Activated CD4-positive, CD25-positive, alpha-beta regulatory T cell (primary cell): ENCODE results near the gene ZIC4.

Source experiments
- DNase-seq, 4 experiments: peaks; one replicate each; lab custom pipeline; 2025; lab: John Stamatoyannopoulos, UW

ZIC4 gene

GRCh38 chr3:147405231-147406027 is 914 bp downstream of the ZIC4 start:
- DNase-seq = no peak

GRCh38 chr3:147404800-147405230 is 1.5 kb downstream of the ZIC4 start:
- no peak for DNase-seq

- DNase-seq = no peak
Observed at GRCh38 chr3:147404000-147404799, 2.1 kb downstream of the ZIC4 start.

GRCh38 chr3:147403511-147403910 is 2.8 kb downstream of the ZIC4 start:
- DNase-seq = no peak

- no peak for DNase-seq
Observed at GRCh38 chr3:147402159-147402558, 4.2 kb downstream of the ZIC4 start.

GRCh38 chr3:147401421-147401820 is 4.9 kb downstream of the ZIC4 start:
- no peak for DNase-seq

- DNase-seq = no peak
Observed at GRCh38 chr3:147400999-147401398, 5.3 kb downstream of the ZIC4 start.

- DNase-seq = no peak
Observed at GRCh38 chr3:147400111-147400510, 6.2 kb downstream of the ZIC4 start.

GRCh38 chr3:147398813-147399534 is 7.4 kb downstream of the ZIC4 start:
- no peak for DNase-seq

- no peak for DNase-seq
Observed at GRCh38 chr3:147397875-147398812, 8.2 kb downstream of the ZIC4 start.

- DNase-seq = no peak
Observed at GRCh38 chr3:147397155-147397874, 9.0 kb downstream of the ZIC4 start.

- no peak for DNase-seq
Observed at GRCh38 chr3:147396712-147397046, 9.7 kb downstream of the ZIC4 start.

GRCh38 chr3:147395899-147396711 is 10.2 kb downstream of the ZIC4 start:
- DNase-seq = no peak

GRCh38 chr3:147394884-147395225 is 11.5 kb downstream of the ZIC4 start:
- DNase-seq = no peak

- no peak for DNase-seq
Observed at GRCh38 chr3:147393943-147394883, 12.1 kb downstream of the ZIC4 start.

GRCh38 chr3:147393261-147393942 is 12.9 kb downstream of the ZIC4 start:
- DNase-seq = no peak

- no peak for DNase-seq
Observed at GRCh38 chr3:147392625-147392946, 13.8 kb downstream of the ZIC4 start.

- no peak for DNase-seq
Observed at GRCh38 chr3:147391781-147392624, 14.3 kb downstream of the ZIC4 start.
